ENCODE results near the gene APPBP2.

GRCh38 chr17:60447375-60447774 lies 78.7 kb downstream of the APPBP2 start:
- TF ChIP-seq REST (IDR thresholded peaks at IDR 0.05) (no peak), NR3C1 (IDR thresholded peaks at IDR 0.05) (no peak), CTCF (IDR thresholded peaks at IDR 0.05) (no peak), POLR2AphosphoS2 (conservative IDR thresholded peaks at IDR 0.05; ENCODE audit: low read length) (no peak), RAD21 (conservative IDR thresholded peaks at IDR 0.05 in 1 of 2, IDR thresholded peaks at IDR 0.05 in 1 of 2) (no peak)

Measured in A549 (cell line).